Superior temporal gyrus (tissue), 1 donor: ENCODE data around the gene MN1.

Source experiments
- DNase-seq: peaks from one replicate; pipeline ENCODE4 v3.0.0-alpha.2; 2016; ENCODE audit errors: extremely low spot score

MN1 gene

GRCh38 chr22:27740202-27740748 lies 61.3 kb downstream of the MN1 start:
- no peak for DNase-seq

DNA sequence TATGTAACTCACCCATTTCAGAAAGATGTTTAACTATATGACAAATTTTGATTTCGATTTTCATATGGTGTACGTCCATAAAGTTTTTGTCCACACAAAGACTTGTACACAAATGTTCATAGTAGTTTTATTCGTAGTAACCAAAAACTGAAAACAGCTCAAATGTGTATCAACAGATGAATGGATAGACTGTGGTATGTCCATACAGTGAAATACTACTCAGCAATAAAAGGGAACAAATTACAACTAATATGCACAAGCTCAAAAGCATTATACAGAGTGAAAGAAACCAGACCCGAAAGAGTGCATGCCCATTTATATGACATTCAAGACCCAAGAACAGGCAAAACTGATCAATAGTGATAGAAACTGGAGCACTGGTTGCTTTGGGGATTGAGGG lies 64.0 kb downstream of the MN1 start:
- DNase-seq: no peak

DNA sequence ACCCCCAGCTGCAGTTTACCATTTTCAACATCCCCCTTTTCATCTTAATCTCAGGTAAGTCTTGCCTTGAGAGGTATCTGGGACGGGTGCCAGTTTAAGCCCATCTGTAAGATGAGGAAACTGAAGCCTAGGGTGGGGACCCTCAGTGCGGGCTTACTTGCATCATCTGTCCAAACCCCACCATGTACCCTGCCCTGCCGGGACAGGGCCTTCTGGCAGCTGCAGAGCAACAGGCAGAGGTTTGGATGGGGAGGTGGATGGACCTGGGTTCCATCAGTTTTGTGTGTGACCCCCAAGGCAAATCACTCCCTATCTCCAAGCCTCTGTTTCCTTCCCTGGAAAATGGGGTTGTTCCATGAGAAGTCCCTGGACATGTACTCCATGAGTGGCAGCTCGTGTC lies 67.5 kb downstream of the MN1 start:
- DNase-seq: no peak

GRCh38 chr22:27732841-27733240 lies 68.7 kb downstream of the MN1 start:
- DNase-seq: no peak

GRCh38 chr22:27732391-27732790 lies 69.2 kb downstream of the MN1 start:
- DNase-seq: no peak

- no peak for DNase-seq
These were observed 69.9 kb downstream of the MN1 start for GRCh38 chr22:27731621-27732020.

- no peak for DNase-seq
These were observed 70.7 kb downstream of the MN1 start for GRCh38 chr22:27730641-27731433.

GRCh38 chr22:27729246-27729645 lies 72.3 kb downstream of the MN1 start:
- DNase-seq: no peak

GRCh38 chr22:27727673-27728451 lies 73.7 kb downstream of the MN1 start:
- DNase-seq: no peak

DNA sequence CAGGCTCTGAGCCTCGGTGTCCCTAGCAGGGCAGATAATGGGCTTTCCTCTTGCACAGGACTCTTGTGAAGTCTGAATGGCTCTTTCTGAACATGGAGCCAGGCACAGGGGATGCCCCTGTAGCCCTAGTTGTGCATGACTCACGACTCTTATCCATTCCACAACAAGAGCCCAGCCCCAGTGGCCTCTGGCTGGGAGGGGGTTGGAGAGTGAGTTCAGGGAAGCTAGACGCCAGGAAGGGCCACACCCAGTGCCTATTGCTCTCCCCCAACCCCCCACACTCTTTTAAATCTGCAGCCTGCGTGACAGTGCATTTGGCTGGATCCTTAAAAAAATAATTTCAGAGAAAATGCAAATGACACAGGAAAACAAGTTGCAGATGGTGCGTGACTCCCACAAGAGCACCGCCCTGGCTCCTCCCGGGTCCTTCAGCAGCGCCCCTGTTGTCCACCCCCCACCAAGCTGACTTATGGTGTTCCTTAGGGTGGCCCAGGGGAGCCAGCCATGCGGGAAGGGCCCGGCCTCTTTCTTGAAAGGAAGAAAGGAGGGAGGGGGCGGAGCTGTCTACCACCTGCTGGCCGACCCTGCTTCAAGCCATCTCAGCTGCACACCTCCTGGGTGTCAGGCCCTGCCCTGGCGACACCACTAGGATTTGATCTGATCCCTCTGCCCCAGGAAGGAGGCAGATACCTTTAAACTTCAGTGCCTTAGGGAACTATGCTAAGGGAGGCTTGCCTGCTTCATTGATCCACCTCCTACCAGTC lies 74.7 kb downstream of the MN1 start:
- DNase-seq: no peak

DNA sequence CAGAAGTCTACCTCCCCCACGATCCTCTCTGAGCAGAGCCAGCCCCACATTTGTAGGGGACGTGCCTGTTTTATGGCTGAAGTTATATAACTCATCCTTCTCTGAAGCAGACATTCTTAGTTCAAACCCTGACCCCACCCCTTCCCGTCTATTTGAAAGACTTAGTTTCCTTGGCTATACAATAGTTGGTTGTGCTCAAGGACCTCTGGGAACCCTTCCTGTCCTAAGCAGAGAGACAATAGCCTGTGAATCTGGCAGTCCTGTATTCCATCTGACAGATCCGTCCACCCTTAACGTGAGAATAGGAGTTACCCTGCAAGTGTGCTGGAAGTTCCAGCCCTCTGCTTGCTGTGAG lies 75.2 kb downstream of the MN1 start:
- DNase-seq: no peak

DNA sequence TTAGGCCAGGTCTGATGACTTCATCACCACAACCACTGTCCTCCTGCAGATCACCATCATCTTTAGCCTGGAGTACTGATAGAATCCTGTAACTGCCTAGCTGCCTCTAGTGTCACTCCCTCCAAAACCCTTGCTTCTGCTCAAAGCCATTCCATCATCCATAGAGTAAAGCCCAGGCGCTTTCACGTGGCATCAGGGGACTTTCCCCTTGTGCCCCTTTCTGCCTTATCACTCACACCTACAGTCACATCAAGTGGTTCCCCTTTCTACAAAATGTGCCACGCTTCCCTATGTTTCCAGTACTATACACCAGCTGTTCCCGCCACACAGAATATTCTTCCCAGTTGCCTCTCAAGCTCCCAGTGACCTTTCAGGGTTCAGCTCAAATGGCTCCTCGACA lies 75.9 kb downstream of the MN1 start:
- no peak for DNase-seq

DNA sequence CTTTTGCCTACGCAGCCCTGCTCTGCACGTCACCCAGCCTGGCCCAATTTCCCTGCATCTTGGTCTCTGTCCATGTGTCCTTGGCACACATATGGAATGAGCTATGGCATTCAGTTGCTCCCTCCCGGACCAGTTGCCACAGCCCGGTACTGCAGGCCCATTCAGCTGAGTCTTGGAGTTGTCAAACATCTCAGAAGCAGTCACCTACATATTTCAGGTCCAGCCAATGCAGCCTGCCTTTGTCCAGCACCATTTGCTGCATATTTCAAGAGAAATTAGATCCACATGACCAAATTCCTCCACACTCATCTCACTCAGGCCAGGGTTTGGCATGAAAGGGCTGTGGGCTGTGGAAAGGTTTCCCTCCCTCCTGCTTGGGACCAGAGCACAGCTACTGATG lies 76.8 kb downstream of the MN1 start:
- no peak for DNase-seq

- DNase-seq: no peak
These were observed 77.4 kb downstream of the MN1 start for GRCh38 chr22:27724157-27724556.

DNA sequence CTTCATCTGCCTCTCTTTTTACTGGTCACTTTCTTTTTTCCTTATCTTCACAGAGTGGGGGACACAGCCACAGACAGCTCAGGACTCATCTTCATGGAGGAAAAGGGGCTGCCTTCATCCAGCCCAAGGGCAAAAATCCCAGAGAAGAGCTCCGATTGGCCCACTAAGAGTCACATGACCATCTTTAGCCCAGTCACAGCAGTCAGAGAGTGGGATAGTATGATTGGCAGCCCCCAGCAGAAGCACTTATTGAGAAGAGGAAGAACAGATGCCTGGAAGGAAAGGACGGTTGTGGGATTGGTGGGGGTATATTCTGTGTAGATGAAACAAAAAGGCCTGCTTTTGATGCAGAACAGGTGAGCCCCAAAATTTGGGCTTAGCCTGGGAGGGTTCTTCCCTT lies 77.8 kb downstream of the MN1 start:
- no peak for DNase-seq

GRCh38 chr22:27723158-27723557 lies 78.4 kb downstream of the MN1 start:
- DNase-seq: no peak

- no peak for DNase-seq
These were observed 80.7 kb downstream of the MN1 start for GRCh38 chr22:27720860-27721259.

DNA sequence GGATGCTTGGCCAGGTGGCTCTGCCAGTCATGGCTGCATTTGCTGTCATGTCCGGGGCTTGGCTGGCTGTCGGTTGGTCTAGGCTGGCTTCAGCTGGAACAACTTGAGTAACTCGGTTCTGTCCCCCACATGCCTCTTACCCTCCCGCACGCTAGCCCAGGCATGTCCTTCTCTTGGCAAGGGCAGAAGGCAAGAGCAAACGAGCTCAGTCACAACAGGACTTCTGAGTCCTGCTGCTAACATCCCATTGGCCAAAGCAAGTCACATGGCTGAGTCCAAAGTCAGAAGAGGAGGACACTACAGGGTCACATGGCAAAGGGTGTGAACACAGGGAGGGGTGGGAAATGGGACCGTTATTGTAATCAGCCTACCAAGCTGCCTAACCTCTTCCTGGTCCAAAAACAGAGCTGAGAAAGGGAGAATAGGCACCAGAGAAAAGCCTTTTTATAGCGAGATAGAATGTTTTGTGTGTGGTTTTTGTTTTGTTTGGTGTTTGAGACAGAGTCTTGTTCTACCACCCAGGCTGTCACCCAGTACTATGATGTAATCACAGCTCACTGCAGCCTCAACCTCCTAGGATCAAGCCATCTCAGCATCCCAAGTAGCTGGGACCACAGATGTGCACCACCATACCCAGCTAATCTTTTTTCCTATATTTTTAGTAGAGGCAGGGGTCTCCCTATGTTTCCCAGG lies 81.9 kb downstream of the MN1 start:
- DNase-seq: peak; percentile 86

- no peak for DNase-seq
These were observed 82.6 kb downstream of the MN1 start for GRCh38 chr22:27719036-27719347.

DNA sequence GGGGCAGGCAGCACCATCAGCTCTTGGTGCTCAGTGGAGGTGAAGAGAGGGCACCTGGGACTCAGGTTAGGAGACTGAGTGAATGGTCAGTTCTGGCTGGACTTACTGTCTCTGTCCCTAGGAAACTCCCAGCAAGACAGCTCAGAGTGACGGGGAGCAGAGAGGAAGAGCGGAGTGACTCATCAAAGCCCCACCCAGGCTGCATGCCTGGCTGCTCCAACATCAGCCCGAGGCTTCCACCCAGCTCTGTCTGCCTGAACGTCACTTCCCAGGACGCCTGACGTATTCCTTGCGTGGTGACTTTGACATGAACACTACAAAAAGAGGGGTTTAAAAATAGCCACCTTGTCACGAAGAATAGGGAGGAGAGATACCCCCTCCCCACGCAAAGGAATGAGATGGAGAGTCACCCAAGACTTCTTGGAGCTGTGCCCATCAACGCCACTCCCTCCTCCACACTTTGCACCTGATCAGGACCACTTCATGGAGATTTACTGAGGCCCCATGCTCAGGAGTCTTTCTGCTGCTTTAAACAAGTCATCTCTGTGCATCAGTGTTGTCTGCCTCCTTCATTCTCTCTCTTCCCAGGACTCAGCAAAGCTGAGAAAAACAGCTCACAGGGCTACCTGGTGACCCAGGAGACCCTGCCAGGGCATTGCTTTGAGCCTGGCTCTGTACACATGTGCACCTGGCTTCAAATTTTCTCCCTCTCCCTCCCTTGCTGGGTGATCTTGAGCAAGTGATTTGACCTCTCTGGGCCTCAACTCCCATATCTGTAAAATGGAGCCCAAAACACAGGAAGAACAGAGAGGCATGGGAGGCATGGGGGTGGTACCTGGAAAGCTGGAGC lies 83.1 kb downstream of the MN1 start:
- no peak for DNase-seq

DNA sequence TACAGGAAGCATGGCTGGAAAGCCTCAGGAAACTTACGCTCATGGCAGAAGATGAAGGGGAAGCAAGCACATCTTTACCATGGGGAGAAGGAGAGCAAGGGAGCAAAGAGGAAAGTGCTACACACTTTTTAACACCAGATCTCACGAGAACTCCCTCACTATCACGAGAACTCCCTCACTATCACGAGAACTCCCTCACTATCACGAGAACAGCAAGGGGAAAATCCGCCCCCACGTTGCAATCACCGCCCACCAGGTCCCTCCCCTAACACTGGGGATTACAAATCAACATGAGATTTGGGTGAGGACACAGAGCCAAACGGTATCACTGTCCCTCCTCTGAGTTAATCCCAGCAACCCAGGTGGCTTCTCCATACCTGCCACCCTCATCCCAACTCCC lies 84.5 kb downstream of the MN1 start:
- DNase-seq: no peak
